Measurements from ENCODE around the gene ZNRF3.

GRCh38 chr22:29073618-29074275 lies 190.4 kb downstream of the ZNRF3 start:
- TF ChIP-seq POLR2A (IDR thresholded peaks at IDR 0.05) (peak in 1 of 2 donors; percentile 33), CTCF (IDR thresholded peaks at IDR 0.05) (no peak)
